ENCODE data around the gene RHBDL1.
"Not testable (repeated sequence)": the region's sequence is repeated elsewhere in the genome, so short reads cannot be mapped to it uniquely, and the experiment has no call there.

The RHBDL1 gene

DNA sequence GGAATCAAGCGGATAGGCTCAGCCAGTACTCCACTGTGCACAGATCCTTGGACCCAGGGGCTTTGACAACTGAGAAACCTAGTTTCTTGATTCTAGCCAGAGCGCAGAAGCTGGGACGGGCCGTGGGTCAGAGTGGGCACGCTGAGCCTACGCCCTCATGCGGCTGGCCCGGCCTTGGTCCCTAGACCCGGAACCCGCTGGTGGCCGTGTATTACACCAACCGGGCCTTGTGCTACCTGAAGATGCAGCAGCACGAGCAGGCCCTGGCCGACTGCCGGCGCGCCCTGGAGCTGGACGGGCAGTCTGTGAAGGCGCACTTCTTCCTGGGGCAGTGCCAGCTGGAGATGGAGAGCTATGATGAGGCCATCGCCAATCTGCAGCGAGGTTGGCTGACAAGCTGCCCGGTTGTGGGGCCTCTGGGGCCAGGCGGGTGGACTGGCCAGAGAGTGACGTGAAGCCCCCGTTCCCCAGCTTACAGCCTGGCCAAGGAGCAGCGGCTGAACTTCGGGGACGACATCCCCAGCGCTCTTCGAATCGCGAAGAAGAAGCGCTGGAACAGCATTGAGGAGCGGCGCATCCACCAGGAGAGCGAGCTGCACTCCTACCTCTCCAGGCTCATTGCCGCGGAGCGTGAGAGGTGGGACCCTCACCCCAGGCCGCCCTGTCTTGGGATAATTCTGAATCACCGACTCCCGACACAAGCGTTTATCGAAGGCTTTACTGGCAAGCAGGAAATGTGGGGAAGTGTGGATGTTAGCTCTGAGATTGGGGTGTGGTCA, 5.7 kb downstream of the RHBDL1 start:
- H3K4me3 ChIP-seq (ENCODE audit: low read length): peak overlapping the region; percentile 59

DNA sequence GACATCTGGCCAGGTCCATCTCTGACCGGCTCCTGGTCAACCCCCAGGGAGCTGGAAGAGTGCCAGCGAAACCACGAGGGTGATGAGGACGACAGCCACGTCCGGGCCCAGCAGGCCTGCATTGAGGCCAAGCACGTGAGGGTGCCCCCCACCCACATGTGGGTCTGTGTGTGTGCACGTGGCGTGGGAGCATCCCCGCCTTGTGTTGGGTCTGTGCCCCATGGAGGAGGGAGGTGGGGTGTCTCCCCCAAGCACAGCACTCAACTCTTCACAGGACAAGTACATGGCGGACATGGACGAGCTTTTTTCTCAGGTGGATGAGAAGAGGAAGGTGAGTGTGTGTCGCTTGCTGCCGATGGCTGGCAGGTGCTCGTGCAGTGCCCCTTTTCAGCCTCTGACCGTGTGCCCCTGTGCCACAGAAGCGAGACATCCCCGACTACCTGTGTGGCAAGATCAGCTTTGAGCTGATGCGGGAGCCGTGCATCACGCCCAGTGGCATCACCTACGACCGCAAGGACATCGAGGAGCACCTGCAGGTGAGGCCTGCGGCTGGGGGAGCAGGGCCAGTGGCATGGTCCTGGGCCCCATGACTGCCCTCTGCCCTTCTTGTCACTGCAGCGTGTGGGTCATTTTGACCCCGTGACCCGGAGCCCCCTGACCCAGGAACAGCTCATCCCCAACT, 6.4 kb downstream of the RHBDL1 start:
- H3K4me3 ChIP-seq (ENCODE audit: low read length): no peak overlapping the region
- DNase-seq (ENCODE audit: low read depth, low spot score): no peak

More for the DNA sequence above, 5.7 kb downstream of the RHBDL1 start:
- DNase-seq (ENCODE audit: low read depth, low spot score): no peak

DNA sequence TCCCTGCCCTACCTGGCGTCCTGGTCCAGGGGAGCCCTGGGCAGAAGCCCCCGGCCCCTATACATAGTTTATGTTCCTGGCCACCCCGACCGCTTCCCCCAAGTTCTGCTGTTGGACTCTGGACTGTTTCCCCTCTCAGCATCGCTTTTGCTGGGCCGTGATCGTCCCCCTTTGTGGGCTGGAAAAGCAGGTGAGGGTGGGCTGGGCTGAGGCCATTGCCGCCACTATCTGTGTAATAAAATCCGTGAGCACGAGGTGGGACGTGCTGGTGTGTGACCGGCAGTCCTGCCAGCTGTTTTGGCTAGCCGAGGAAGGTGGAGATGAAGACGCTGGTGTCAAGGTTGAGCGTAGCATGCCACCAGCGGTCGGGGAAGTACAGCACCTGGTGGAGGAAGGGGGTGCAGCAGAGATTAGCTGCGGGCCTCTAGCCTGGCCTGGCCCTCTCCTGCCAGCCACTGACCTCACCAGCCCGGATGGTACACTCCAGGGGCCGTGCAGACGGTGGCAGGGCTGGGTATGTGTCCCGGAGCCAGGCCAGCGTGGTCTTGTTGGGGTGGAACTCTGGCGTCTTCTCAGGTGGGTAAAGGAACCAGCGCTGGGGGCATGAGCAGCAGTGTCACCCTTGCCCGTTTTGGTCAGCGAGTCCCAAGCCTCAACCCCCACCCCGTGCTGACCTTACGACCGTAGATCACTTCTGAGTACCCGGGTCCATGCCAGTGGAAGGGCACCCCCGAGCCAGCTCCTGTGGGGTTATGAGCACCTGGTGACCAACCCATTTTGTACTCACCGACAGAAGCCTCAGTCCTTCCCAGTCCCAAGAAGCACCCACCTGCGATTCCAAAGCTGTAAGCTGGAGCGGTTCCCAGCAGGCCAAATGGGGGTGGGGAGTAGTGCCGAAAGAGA, 7.3 kb downstream of the RHBDL1 start:
- peak overlapping the region; percentile 57 for H3K4me3 ChIP-seq (ENCODE audit: low read length)
- no peak for DNase-seq (ENCODE audit: low read depth, low spot score)

DNA sequence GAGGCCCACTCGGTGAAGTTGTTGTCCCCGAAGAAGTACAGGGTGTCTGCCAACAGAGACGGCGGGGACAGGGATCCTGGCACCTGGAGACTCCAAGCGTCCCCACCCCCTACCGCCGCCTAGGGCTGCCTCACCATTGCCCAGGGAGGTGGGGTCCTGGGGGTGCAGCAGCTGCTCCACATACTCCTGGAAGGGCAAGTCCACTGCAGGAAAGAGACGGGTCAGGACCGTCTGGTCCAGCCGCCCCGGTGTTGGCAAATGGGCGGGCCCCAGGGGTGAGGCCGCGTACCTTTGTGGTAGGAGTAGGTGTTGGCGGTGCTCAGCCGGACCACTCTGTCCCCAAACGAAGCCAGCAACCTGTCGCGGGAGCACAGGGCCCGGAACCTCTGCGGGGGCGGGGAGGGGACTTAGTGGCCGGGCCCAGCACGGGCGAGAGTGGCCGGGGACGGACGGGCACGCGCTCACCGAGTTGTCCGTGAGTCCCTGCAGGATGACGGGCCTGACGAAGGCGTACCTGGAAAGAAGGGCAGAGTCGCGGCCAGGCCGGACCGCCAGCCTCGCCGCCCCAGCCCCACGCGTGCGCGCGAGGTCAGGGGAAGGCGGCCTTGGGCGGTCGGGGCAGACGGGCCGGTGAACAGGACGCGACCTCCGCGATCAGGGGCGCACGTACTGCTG, 8.1 kb downstream of the RHBDL1 start:
- peak overlapping the region; percentile 57 for H3K4me3 ChIP-seq (ENCODE audit: low read length)
- DNase-seq (ENCODE audit: low read depth, low spot score): no peak

- peak; percentile 90 for DNase-seq (ENCODE audit: low read depth, low spot score)
- H3K4me3 ChIP-seq (ENCODE audit: low read length): peak within 1 kb of the TSS; percentile 57
Observed at GRCh38 chr16:684071-684794, 8.8 kb downstream of the RHBDL1 start, which contains the start of gene JMJD8. TSS of gene JMJD8 (minus strand) at chr16:684334. CDS start at chr16:684319, 15 bp downstream.

DNA sequence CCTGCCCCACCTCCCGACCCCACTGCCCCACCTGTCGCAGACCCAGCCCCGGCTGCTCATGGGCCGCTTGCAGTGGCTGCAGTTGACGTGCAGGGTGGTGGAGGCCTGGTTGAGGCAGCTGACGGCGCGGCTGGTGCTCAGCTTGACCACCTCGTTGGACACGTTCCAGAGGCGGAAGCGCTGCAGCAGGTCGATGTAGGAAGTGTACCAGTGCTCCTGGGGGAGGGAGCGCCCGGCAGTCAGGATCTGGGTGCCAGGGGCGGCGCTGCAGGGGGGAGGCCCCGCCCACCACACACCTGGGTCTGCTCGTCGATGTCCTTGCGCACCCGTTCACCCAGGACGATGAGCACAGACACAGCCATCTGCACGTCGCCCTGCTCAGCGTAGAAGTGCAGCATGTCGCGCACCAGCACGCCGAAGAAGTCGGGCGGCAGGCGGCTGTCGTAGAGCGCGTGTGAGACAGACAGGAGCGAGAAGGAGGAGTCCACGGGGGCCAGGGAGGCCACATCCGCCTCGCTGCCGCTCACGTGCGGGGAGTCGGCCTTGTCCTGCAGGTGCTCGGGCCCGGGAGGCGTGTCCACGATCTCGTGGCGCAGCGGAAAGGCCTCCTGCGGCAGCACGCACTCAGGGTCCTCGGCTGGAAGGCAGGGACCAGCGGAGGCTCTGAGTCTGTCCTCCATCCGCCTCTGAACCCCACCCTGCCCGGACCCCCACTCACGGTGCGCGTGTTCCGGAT, 9.7 kb downstream of the RHBDL1 start:
- H3K4me3 ChIP-seq (ENCODE audit: low read length): no peak overlapping the region
- no peak for DNase-seq (ENCODE audit: low read depth, low spot score)

GRCh38 chr16:685967-686366, 10.5 kb downstream of the RHBDL1 start:
- DNase-seq (ENCODE audit: low read depth, low spot score): no peak
- no peak overlapping the region for H3K4me3 ChIP-seq (ENCODE audit: low read length)

GRCh38 chr16:686459-687260, 11.2 kb downstream of the RHBDL1 start:
- H3K4me3 ChIP-seq (ENCODE audit: low read length): no peak overlapping the region
- DNase-seq (ENCODE audit: low read depth, low spot score): no peak

- DNase-seq (ENCODE audit: low read depth, low spot score): no peak
- no peak overlapping the region for H3K4me3 ChIP-seq (ENCODE audit: low read length)
Observed at GRCh38 chr16:687499-687898, 12.0 kb downstream of the RHBDL1 start.

DNA sequence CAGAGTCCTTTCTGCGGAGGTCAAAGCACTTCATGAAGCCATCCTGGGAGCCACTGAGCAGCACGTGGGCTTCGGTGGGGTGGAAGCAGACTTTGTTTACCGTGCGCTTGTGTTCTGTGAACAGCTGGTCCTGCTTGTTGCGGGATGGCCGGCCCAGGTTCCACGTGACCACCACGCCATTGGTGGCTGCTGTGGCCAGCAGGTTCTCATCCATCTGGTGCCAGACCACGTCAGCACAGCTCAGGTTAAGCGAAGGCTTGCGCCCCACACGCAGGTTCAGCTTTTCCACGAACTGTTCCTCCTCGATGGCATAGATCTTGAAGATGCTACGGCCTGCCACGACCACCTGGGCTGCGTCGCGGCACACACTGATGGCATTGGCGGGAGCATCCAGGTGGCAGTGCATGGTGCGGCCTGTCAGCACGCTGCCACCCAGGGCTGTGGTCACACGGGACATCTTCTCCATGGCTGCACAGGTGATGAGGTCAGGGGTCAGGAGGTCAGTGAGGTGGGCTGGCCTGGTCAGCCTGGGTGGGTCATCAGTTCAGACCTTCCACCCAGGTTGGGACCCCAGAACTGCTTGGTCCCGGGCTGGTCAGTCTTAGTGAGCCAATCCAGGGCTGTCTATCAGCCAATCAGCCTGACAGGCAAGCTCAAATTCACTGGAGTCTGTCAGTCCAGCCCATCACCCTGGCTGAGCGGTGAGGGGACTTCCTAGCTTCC, 13.9 kb downstream of the RHBDL1 start:
- peak overlapping the region; percentile 91 for H3K4me3 ChIP-seq (ENCODE audit: low read length)
- no peak for DNase-seq (ENCODE audit: low read depth, low spot score)

DNA sequence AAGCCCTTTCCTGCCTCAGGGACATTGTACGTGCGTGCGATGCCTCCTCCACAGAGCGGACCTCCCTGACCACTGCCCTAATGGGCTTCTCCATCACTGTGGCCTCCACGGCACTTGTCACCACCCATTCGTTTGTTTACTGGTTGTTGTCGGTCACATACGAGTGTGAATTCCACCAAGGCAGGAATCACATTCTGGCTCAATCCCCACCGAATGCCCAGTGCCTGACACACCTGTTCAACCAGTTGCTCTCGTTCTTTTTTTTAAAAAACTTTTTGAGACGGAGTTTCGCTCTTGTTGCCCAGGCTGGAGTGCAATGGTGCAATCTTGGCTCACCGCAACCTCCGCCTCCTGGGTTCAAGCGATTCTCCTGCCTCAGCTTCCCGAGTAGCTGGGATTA, 15.8 kb downstream of the RHBDL1 start:
- DNase-seq (ENCODE audit: low read depth, low spot score); H3K4me3 ChIP-seq (ENCODE audit: low read length): not testable (repeated sequence)

DNA sequence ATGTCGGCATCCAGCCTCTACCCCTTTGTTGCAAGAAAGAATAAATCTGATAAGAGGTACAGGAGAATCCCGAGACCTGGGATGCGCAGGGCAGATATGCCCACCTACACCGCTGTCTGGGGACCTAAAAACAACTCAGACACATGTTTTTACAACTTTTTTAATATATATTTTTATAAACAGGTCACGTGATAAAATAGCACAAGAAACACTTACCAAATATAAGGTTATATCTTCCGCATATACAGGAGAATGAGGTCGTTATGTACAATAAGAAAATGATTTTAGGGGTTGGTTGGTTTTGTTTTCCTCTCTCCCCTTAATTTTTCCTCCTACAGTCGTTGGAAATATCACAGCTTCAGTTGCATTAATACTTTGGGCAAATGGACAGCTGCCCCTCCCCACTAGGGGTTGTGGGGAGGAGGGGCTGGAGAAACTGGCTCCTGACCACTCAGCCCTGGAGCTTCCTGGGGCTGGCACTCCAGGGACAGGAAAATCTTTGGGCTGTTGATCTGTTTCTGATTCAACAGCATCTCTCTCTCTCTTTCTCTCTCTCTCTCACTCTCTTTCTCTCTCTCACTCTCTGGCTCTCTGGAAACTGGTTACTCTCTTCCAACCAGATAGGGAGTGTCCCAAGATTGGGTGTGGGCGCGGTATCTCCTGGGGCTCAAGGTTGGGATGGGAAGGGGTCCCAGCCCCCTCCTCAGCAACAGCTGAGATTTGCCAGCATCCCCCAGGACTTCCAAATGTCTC, 17.1 kb downstream of the RHBDL1 start:
- no peak for DNase-seq (ENCODE audit: low read depth, low spot score)
- H3K4me3 ChIP-seq (ENCODE audit: low read length): no peak overlapping the region

GRCh38 chr16:693364-693763, 17.9 kb downstream of the RHBDL1 start:
- no peak overlapping the region for H3K4me3 ChIP-seq (ENCODE audit: low read length)
- no peak for DNase-seq (ENCODE audit: low read depth, low spot score)

- DNase-seq (ENCODE audit: low read depth, low spot score): no peak
- no peak overlapping the region for H3K4me3 ChIP-seq (ENCODE audit: low read length)
Observed at GRCh38 chr16:693766-694165, 18.3 kb downstream of the RHBDL1 start.

DNA sequence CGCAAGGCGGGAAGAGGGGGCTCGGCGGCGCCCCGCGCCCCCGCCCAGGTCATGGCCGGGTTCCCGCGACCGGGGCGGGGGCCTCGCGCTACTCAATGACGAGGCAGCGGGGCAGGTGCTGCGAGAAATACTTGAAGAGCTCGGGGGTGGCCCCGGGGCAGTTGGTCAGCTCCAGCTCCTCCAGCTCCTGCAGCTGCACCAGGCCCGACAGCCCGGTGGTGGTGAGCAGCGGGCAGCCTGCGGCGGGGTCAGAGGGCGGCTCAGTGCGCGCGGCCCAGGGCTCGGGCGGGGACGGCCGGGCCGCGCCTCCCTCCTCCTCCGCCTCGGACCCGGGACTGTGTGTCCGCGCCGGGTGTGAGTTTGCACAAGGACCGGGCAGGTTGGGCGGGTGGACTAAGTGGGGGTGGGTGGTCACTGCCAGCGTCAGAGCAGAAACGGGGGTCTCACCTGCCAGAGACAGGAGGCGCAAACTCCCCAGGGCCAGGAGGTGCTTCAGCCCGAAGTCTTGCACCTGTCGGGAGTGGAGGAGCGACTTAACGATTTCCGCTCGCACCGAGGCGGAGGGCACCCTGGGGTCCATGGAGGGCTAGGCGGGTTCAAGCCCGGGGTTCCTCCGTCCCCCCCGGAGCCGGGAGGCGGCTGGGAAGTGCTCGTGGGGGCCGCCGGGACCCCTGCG, 18.9 kb downstream of the RHBDL1 start:
- DNase-seq (ENCODE audit: low read depth, low spot score): no peak
- H3K4me3 ChIP-seq (ENCODE audit: low read length): peak overlapping the region; percentile 63
